Measurements from ENCODE around the gene ERO1B.
A peak's percentile ranks its signal among the peaks of the same experiment; 100 is the strongest.

The ERO1B gene

GRCh38 chr1:236287757-236288619 is 6.2 kb upstream of the ERO1B start:
- Histone ChIP-seq H3K4me2 (ENCODE audit: low read depth, low read length, poor library complexity, severe bottlenecking) (no peak overlapping the region), H3K9ac (ENCODE audit: low read length) (no peak overlapping the region), H3K4me3 (ENCODE audit: insufficient read depth, low read length, poor library complexity, severe bottlenecking) (no peak overlapping the region), H3K27me3 (ENCODE audit: low read length) (no peaks in the 10 kb centered on the region), H3F3A (ENCODE audit: insufficient read depth) (no peaks in the 10 kb centered on the region), H3K9me2 (replicated peaks; ENCODE audit: insufficient read depth, low read length) (no peaks in the 10 kb centered on the region), H3K36me3 (ENCODE audit: low read length) (no peaks in the 10 kb centered on the region), H3K9me3 (ENCODE audit: insufficient read depth, low read length) (no peaks in the 10 kb centered on the region), H2AFZ (ENCODE audit: low read depth, low read length, severe bottlenecking) (no peak overlapping the region), H3K79me2 (ENCODE audit: insufficient read depth, low read length) (no peaks in the 10 kb centered on the region), H3K27ac (ENCODE audit: low read depth, low read length) (no peak overlapping the region), H4K20me1 (ENCODE audit: low read depth, low read length) (no peaks in the 10 kb centered on the region)
- TF ChIP-seq CTCF (IDR thresholded peaks at IDR 0.05; ENCODE audit: insufficient read depth, low read length, poor library complexity, severe bottlenecking): no peak
- no peak for TF ChIP-seq EZH2phosphoT487 (conservative IDR thresholded peaks at IDR 0.05; ENCODE audit: low read length)

- no peaks in the 10 kb centered on the region for H4K20me1 ChIP-seq (ENCODE audit: low read depth, low read length)
- no peaks in the 10 kb centered on the region for H3K79me2 ChIP-seq (ENCODE audit: insufficient read depth, low read length)
- no peaks in the 10 kb centered on the region for H3K9me3 ChIP-seq (ENCODE audit: insufficient read depth, low read length)
- H3K36me3 ChIP-seq (ENCODE audit: low read length): no peaks in the 10 kb centered on the region
- no peak overlapping the region for H2AFZ ChIP-seq (ENCODE audit: low read depth, low read length, severe bottlenecking)
- no peak overlapping the region for H3K27ac ChIP-seq (ENCODE audit: low read depth, low read length)
- no peak overlapping the region for H3K4me2 ChIP-seq (ENCODE audit: low read depth, low read length, poor library complexity, severe bottlenecking)
- H3K27me3 ChIP-seq (ENCODE audit: low read length): no peaks in the 10 kb centered on the region
- H3K9me2 ChIP-seq (replicated peaks; ENCODE audit: insufficient read depth, low read length): no peaks in the 10 kb centered on the region
- H3F3A ChIP-seq (ENCODE audit: insufficient read depth): no peaks in the 10 kb centered on the region
- H3K9ac ChIP-seq (ENCODE audit: low read length): no peak overlapping the region
- no peak for TF ChIP-seq CTCF (IDR thresholded peaks at IDR 0.05; ENCODE audit: insufficient read depth, low read length, poor library complexity, severe bottlenecking)
- TF ChIP-seq EZH2phosphoT487 (conservative IDR thresholded peaks at IDR 0.05; ENCODE audit: low read length): no peak
- H3K4me3 ChIP-seq (ENCODE audit: insufficient read depth, low read length, poor library complexity, severe bottlenecking): no peak overlapping the region
Measured at GRCh38 chr1:236287356-236287755, 5.6 kb upstream of the ERO1B start.

GRCh38 chr1:236284291-236284721 is 2.5 kb upstream of the ERO1B start:
- Histone ChIP-seq H3K36me3 (ENCODE audit: low read length) (no peaks in the 10 kb centered on the region), H3K4me3 (ENCODE audit: insufficient read depth, low read length, poor library complexity, severe bottlenecking) (no peak overlapping the region), H3K9me2 (replicated peaks; ENCODE audit: insufficient read depth, low read length) (no peaks in the 10 kb centered on the region), H3K9ac (ENCODE audit: low read length) (no peak overlapping the region), H3K27ac (ENCODE audit: low read depth, low read length) (no peak overlapping the region), H4K20me1 (ENCODE audit: low read depth, low read length) (no peaks in the 10 kb centered on the region), H3K79me2 (ENCODE audit: insufficient read depth, low read length) (no peaks in the 10 kb centered on the region), H2AFZ (ENCODE audit: low read depth, low read length, severe bottlenecking) (no peak overlapping the region), H3F3A (ENCODE audit: insufficient read depth) (peaks cover 3% of the 10 kb centered on the region; the same call in 1 of the 2 replicates), H3K4me2 (ENCODE audit: low read depth, low read length, poor library complexity, severe bottlenecking) (peak overlapping the region; percentile 5), H3K27me3 (ENCODE audit: low read length) (no peaks in the 10 kb centered on the region), H3K9me3 (ENCODE audit: insufficient read depth, low read length) (no peaks in the 10 kb centered on the region)
- TF ChIP-seq EZH2phosphoT487 (conservative IDR thresholded peaks at IDR 0.05; ENCODE audit: low read length): no peak
- TF ChIP-seq CTCF (IDR thresholded peaks at IDR 0.05; ENCODE audit: insufficient read depth, low read length, poor library complexity, severe bottlenecking): no peak
